Loucy (cell line): Measurements from ENCODE around the gene RAC2.

Source experiments
- H2AFZ ChIP-seq: fragments of 200-600 bp; sonication (generic); 2 replicates; pipeline ENCODE4 v1.6.0; 2016; ENCODE audit warnings: antibody characterized with exemption, mild to moderate bottlenecking, low read length, moderate library complexity
- H3F3A ChIP-seq: fragments of 200-600 bp; 2 replicates; pipeline ENCODE4 v1.6.0; 2016; ENCODE audit warnings: antibody characterized with exemption, low read depth, mild to moderate bottlenecking
- H3K27me3 ChIP-seq: fragments of 200-600 bp; sonication (generic); 2 replicates; pipeline ENCODE4 v1.6.1; 2014; ENCODE audit warnings: low read length, mild to moderate bottlenecking; ENCODE audit not compliant: insufficient read depth, poor library complexity, severe bottlenecking
- H3K36me3 ChIP-seq: fragments of 200-600 bp; sonication (generic); 2 replicates; pipeline ENCODE4 v1.6.1; 2016; ENCODE audit warnings: low read length; ENCODE audit not compliant: insufficient read depth
- H3K4me1 ChIP-seq: fragments of 200-600 bp; sonication (generic); 2 replicates; pipeline ENCODE4 v1.5.1; 2014; ENCODE audit warnings: low read length, mild to moderate bottlenecking; ENCODE audit not compliant: insufficient read depth, poor library complexity, severe bottlenecking
- H3K4me2 ChIP-seq: fragments of 200-600 bp; sonication (generic); 2 replicates; pipeline ENCODE4 v1.6.0; 2014; ENCODE audit warnings: antibody characterized with exemption, low read length, low read depth, mild to moderate bottlenecking; ENCODE audit not compliant: poor library complexity, severe bottlenecking
- H3K4me3 ChIP-seq: fragments of 200-600 bp; sonication (generic); 2 replicates; pipeline ENCODE4 v1.5.1; 2014; ENCODE audit warnings: low read length, mild to moderate bottlenecking, mixed read lengths; ENCODE audit not compliant: poor library complexity, severe bottlenecking
- H3K79me2 ChIP-seq: fragments of 200-600 bp; sonication (generic); 2 replicates; pipeline ENCODE4 v1.6.1; 2014; ENCODE audit warnings: low read length; ENCODE audit not compliant: insufficient read depth
- H3K9ac ChIP-seq: fragments of 200-600 bp; sonication (generic); 2 replicates; pipeline ENCODE4 v1.6.0; 2014; ENCODE audit warnings: mild to moderate bottlenecking, low read depth, low read length, moderate library complexity; ENCODE audit not compliant: poor library complexity, severe bottlenecking
- H3K9me2 ChIP-seq: fragments of 200-600 bp; sonication (generic); replicated peaks from 2 replicates; pipeline ENCODE4 v1.6.1; 2016; ENCODE audit warnings: low read depth, low read length, mixed read lengths
- H3K9me3 ChIP-seq: fragments of 200-600 bp; sonication (generic); 2 replicates; pipeline ENCODE4 v1.6.1; 2014; ENCODE audit warnings: mild to moderate bottlenecking, antibody characterized with exemption, low read length, low read depth; ENCODE audit not compliant: insufficient read depth
- H4K20me1 ChIP-seq: fragments of 200-600 bp; sonication (generic); 2 replicates; pipeline ENCODE4 v1.6.0; 2014; ENCODE audit warnings: antibody characterized with exemption, low read length, mild to moderate bottlenecking; ENCODE audit not compliant: insufficient read depth, poor library complexity, severe bottlenecking
- CTCF ChIP-seq: fragments of 200-600 bp; sonication (generic); conservative IDR thresholded peaks from 2 replicates; pipeline ENCODE4 v1.5.1; 2014; ENCODE audit warnings: mild to moderate bottlenecking, antibody characterized with exemption, low read length
- EZH2phosphoT487 ChIP-seq: fragments of 200-600 bp; IDR thresholded peaks from 2 replicates; pipeline ENCODE4 v1.6.1; 2018; ENCODE audit warnings: antibody characterized with exemption, mild to moderate bottlenecking, moderate library complexity, borderline replicate concordance

RAC2 gene

GRCh38 chr22:37193629-37194191 is 50.4 kb downstream of the RAC2 start:
- Histone ChIP-seq H3K9ac (no peak overlapping the region), H3K36me3 (no peaks in the 10 kb centered on the region), H2AFZ (no peak overlapping the region), H3F3A (no peaks in the 10 kb centered on the region), H3K4me2 (no peak overlapping the region), H3K27me3 (no peaks in the 10 kb centered on the region), H3K79me2 (peaks cover 8% of the 10 kb centered on the region; the same call in 1 of the 2 replicates), H3K4me1 (peaks cover 17% of the 10 kb centered on the region), H3K4me3 (no peak overlapping the region), H4K20me1 (no peaks in the 10 kb centered on the region), H3K9me3 (peaks cover 3% of the 10 kb centered on the region; the same call in 1 of the 2 replicates), H3K9me2 (no peaks in the 10 kb centered on the region)
- TF ChIP-seq CTCF (no peak), EZH2phosphoT487 (no peak)

- no peaks in the 10 kb centered on the region for H3K9me2 ChIP-seq
- H4K20me1 ChIP-seq = no peaks in the 10 kb centered on the region
- no peak overlapping the region for H3K9ac ChIP-seq
- H3K9me3 ChIP-seq = peaks cover 3% of the 10 kb centered on the region; the same call in 1 of the 2 replicates
- peaks cover 20% of the 10 kb centered on the region for H3K4me1 ChIP-seq
- no peak for TF ChIP-seq CTCF
- no peak for TF ChIP-seq EZH2phosphoT487
- H3K4me2 ChIP-seq = no peak overlapping the region
- peaks cover 1% of the 10 kb centered on the region; the same call in 1 of the 2 replicates for H3K79me2 ChIP-seq
- H3K4me3 ChIP-seq = no peak overlapping the region
- H3K36me3 ChIP-seq = no peaks in the 10 kb centered on the region
- no peaks in the 10 kb centered on the region for H3F3A ChIP-seq
- no peak overlapping the region for H2AFZ ChIP-seq
- H3K27me3 ChIP-seq = no peaks in the 10 kb centered on the region
Observed at GRCh38 chr22:37192741-37193140, 51.3 kb downstream of the RAC2 start.

GRCh38 chr22:37192204-37192603 is 51.9 kb downstream of the RAC2 start:
- TF ChIP-seq EZH2phosphoT487 = no peak
- no peak for TF ChIP-seq CTCF
- Histone ChIP-seq H3F3A (no peaks in the 10 kb centered on the region), H3K79me2 (no peaks in the 10 kb centered on the region), H3K4me1 (peaks cover 20% of the 10 kb centered on the region), H3K9me2 (no peaks in the 10 kb centered on the region), H4K20me1 (no peaks in the 10 kb centered on the region), H3K9ac (no peak overlapping the region), H3K36me3 (no peaks in the 10 kb centered on the region), H3K4me2 (no peak overlapping the region), H3K4me3 (no peak overlapping the region), H2AFZ (no peak overlapping the region), H3K9me3 (peaks cover 3% of the 10 kb centered on the region; the same call in 1 of the 2 replicates), H3K27me3 (no peaks in the 10 kb centered on the region)
